Measurements from ENCODE around the gene STEAP3.

DNA sequence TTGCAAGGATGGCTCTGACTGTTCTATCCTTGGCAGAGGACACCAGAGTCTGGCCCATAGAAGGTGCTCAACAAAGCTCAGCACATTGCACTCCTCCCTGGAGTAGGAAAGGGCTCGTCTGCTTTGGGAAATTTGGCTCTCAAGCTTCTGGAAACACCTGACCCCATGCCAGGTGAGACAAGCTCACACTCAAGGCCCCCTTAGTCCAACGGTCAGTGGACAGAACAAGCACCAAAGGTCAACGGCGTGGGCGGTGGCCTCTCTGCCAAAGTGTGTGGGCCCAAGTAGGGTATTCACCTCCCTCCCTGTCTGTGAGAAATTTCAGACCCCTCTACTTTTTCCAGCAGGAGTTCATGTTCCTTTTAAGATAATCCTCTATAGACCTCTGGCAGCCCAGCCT, 2.0 kb upstream of the STEAP3 start:
- TF ChIP-seq, protein P1, sequence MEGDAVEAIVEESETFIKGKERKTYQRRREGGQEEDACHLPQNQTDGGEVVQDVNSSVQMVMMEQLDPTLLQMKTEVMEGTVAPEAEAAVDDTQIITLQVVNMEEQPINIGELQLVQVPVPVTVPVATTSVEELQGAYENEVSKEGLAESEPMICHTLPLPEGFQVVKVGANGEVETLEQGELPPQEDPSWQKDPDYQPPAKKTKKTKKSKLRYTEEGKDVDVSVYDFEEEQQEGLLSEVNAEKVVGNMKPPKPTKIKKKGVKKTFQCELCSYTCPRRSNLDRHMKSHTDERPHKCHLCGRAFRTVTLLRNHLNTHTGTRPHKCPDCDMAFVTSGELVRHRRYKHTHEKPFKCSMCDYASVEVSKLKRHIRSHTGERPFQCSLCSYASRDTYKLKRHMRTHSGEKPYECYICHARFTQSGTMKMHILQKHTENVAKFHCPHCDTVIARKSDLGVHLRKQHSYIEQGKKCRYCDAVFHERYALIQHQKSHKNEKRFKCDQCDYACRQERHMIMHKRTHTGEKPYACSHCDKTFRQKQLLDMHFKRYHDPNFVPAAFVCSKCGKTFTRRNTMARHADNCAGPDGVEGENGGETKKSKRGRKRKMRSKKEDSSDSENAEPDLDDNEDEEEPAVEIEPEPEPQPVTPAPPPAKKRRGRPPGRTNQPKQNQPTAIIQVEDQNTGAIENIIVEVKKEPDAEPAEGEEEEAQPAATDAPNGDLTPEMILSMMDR (IDR thresholded peaks at IDR 0.05) = no peak
- no peak for TF ChIP-seq POLR2A (IDR thresholded peaks at IDR 0.05)
